RWPE2 (cell line): ENCODE results near the gene MZF1.

ENCODE experiments used
- ATAC-seq: fragments of 200-7000 bp; cut with Tn5 transposase; 3 replicates; pipeline ENCODE4 v1.9.1; 2021; ENCODE audit warnings: low read depth
- DNase-seq: peaks from one replicate; pipeline ENCODE4 v3.0.0-alpha.2; 2020; ENCODE audit warnings: low spot score
- H3K27ac ChIP-seq: fragments of 450-650 bp; 2 replicates; pipeline ENCODE4 v1.5.1; 2017; ENCODE audit warnings: mild to moderate bottlenecking; ENCODE audit not compliant: poor library complexity, severe bottlenecking
- H3K27me3 ChIP-seq: fragments of 250-450 bp; sonication (Bioruptor Pico); 2 replicates; pipeline ENCODE4 v1.5.1; 2021; ENCODE audit warnings: mild to moderate bottlenecking, moderate library complexity; ENCODE audit not compliant: insufficient read depth, poor library complexity, severe bottlenecking
- H3K36me3 ChIP-seq: fragments of 250-450 bp; sonication (Bioruptor Pico); 2 replicates; pipeline ENCODE4 v1.5.1; 2020; ENCODE audit warnings: low read depth, mild to moderate bottlenecking, moderate library complexity
- H3K4me1 ChIP-seq: fragments of 250-450 bp; sonication (Bioruptor Pico); 2 replicates; pipeline ENCODE4 v1.5.1; 2021; ENCODE audit warnings: mild to moderate bottlenecking, moderate library complexity; ENCODE audit not compliant: insufficient read depth, poor library complexity, severe bottlenecking
- H3K4me3 ChIP-seq: fragments of 250-450 bp; sonication (Bioruptor Pico); 2 replicates; pipeline ENCODE4 v1.5.1; 2021; ENCODE audit warnings: mild to moderate bottlenecking, moderate library complexity; ENCODE audit not compliant: severe bottlenecking
- H3K9me3 ChIP-seq: fragments of 250-450 bp; sonication (Bioruptor Pico); 2 replicates; pipeline ENCODE4 v1.5.1; 2021; ENCODE audit warnings: mild to moderate bottlenecking, moderate library complexity; ENCODE audit not compliant: severe bottlenecking
- CTCF ChIP-seq: fragments of 450-650 bp; IDR thresholded peaks from one replicate; pipeline ENCODE4 v1.5.1; 2017; ENCODE audit warnings: mild to moderate bottlenecking, moderate library complexity; ENCODE audit not compliant: poor library complexity, severe bottlenecking

MZF1 gene

GRCh38 chr19:58562122-58563033 is 10.8 kb downstream of the MZF1 start:
- Histone ChIP-seq H3K27ac (no peak overlapping the region), H3K36me3 (no peaks in the 10 kb centered on the region), H3K9me3 (no peaks in the 10 kb centered on the region), H3K27me3 (no peaks in the 10 kb centered on the region), H3K4me3 (peak overlapping the region; percentile 29), H3K4me1 (no peaks in the 10 kb centered on the region)
- TF ChIP-seq CTCF, result no peak
- no peak for DNase-seq
- ATAC-seq, result peak; percentile 40

DNA sequence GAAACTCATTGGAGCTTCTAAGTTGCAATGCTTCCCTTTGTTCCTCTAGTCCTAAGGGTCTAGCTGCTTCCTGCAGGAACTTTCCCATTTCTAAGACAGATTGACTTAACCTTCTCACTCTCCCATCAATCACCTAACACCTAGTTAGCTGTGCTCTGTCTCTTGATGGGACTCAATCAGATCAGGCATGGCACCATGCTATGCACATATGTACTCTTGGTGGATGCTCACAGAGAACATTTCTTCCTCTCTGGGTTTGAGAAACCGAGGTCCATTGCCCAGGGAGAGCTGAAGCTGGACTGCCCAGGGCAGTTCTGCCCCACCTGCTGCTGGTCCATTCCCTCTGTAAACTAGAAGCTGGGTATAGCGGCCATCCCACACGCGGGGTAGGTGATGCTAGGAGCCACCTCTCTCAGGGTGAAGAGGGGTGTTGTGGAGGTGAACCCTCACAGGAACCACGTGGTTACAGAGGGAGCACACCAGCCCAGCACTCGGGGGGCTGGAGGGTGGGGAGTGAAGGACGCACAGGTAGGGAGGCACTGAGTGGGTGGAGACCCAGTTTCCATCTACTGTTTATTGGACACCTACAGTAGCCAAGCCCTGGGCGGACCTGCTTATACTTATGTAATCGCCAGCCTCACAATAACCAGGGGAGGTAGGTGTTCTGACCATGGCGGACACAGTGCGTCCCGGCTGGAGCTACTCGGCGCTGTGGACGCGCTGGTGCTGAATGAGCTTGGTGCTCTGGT is 11.6 kb downstream of the MZF1 start:
- no peaks in the 10 kb centered on the region for H3K4me1 ChIP-seq
- ATAC-seq, result peak; percentile 2; the same call in 2 of the 3 replicates
- peak overlapping the region; percentile 29 for H3K4me3 ChIP-seq
- H3K36me3 ChIP-seq, result peaks cover 4% of the 10 kb centered on the region
- no peaks in the 10 kb centered on the region for H3K9me3 ChIP-seq
- no peaks in the 10 kb centered on the region for H3K27me3 ChIP-seq
- no peak for DNase-seq
- H3K27ac ChIP-seq, result no peak overlapping the region
- no peak for TF ChIP-seq CTCF

GRCh38 chr19:58560921-58561320 is 12.2 kb downstream of the MZF1 start:
- Histone ChIP-seq H3K27ac (no peak overlapping the region), H3K27me3 (no peaks in the 10 kb centered on the region), H3K9me3 (no peaks in the 10 kb centered on the region), H3K36me3 (peaks cover 10% of the 10 kb centered on the region), H3K4me3 (no peak overlapping the region), H3K4me1 (no peaks in the 10 kb centered on the region)
- DNase-seq (no peak), ATAC-seq (no peak)
- no peak for TF ChIP-seq CTCF

GRCh38 chr19:58560007-58560887 is 12.9 kb downstream of the MZF1 start:
- ATAC-seq (no peak), DNase-seq (no peak)
- Histone ChIP-seq H3K9me3 (no peaks in the 10 kb centered on the region), H3K27me3 (no peaks in the 10 kb centered on the region), H3K27ac (peak overlapping the region; percentile 90), H3K4me1 (no peaks in the 10 kb centered on the region), H3K36me3 (peaks cover 14% of the 10 kb centered on the region), H3K4me3 (peak overlapping the region; percentile 64)
- TF ChIP-seq CTCF, result no peak
